DMS153 treated with DMSO at 0.1 percent for 48 hours (cell line): ENCODE measurements around the gene MIOX.
"Not testable (repeated sequence)": the region's sequence is repeated elsewhere in the genome, so short reads cannot be mapped to it uniquely, and the experiment has no call there.

ENCODE experiments used
- DNase-seq: peaks from one replicate; lab custom pipeline; 2025; ENCODE audit not compliant: unreplicated experiment; lab: John Stamatoyannopoulos, UW

MIOX gene

DNA sequence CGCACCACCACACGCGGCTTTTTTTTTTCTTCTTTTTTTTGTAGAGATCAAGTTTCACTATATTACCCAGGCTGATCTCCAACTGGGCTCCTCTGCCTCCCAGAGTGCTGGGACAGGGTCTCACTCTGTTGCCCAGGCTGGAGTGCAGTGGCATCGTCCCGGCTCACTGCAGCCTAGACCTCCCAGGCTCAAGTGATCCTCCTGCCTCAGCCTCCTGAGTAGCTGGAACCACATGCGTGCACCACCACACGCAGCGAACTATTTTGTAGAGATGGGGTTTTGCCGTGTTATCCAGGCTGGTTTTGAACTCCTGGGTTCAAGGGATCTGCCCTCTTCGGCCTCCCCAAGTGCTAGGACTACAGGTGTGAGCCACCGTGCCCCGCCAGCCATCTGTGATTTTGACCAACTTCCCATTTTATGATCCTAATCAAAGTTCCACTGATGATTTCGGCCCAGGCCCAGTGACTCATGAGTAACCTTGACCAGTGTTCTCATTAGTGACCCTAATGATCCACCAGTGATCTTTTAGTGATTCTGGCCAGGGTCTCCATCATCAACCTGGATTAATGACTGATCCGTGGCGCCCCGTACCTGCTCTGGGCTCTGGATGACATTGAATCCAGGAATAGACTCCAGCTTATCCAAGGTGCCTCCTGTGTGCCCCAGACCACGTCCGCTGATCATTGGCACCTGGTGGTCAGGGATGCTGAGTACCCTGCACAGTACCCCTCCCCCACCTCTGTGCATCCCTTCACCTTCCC lies 41.4 kb downstream of the MIOX start:
- no peak for DNase-seq

DNA sequence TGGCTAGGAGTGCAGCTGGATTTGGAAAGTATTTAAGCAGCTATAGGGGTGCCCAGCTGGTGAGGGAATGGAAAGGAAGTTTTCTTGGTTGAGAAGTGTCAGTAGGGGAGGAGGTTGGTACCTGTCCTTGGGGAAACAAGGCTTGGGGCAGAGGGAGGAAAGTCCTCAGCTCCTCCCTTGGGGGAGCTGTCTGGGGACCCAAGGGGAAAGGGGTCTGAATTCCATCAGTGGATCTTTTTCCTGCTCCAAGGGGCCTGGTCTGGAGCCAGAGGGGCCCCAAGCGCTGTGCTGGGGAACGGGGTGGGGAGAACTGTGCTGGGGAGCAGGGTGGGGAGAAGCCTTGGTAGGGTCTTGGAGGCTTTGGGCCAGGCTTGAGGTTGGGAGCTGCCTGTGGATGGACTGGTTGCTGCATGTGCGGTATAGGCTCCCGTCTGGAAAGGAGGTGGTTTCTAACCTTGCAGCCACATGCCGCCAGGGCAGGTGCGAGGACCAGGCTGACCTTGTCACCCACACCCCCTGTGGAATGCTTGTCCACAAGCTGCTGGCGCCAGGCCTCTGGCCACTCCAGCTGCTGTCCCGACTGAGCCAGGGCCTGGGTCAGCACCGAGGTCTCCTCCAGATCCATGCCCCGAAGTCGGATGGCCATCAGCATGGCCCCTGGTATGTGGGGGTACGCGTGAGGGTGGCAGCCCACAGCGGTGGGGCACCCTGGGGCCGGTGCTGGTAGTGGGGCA lies 42.2 kb downstream of the MIOX start:
- no peak for DNase-seq

DNA sequence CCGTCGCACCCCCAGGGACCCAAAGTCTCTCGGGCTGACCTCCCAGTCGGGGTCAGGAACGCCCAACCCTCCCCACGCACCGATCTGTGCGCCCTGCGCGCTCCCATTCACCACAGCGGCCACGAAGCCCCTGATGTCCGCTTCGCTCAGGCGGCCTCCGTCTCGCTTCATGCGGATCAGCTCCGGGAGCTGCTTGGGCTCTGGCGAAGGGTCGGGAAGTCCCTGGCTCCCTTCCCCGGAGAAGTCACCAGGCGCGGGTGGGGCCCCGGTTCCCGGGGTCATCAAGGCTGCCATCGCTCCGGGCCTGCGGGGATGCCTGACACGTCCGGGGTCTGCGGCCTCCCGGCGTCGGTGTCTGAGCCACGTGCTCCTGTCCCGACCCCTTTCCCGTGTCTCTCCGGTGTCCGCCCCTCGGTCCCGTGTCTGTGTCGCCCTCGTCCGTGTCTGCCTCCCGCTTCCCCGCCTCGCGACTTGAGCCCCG lies 42.8 kb downstream of the MIOX start:
- DNase-seq, result no peak

DNA sequence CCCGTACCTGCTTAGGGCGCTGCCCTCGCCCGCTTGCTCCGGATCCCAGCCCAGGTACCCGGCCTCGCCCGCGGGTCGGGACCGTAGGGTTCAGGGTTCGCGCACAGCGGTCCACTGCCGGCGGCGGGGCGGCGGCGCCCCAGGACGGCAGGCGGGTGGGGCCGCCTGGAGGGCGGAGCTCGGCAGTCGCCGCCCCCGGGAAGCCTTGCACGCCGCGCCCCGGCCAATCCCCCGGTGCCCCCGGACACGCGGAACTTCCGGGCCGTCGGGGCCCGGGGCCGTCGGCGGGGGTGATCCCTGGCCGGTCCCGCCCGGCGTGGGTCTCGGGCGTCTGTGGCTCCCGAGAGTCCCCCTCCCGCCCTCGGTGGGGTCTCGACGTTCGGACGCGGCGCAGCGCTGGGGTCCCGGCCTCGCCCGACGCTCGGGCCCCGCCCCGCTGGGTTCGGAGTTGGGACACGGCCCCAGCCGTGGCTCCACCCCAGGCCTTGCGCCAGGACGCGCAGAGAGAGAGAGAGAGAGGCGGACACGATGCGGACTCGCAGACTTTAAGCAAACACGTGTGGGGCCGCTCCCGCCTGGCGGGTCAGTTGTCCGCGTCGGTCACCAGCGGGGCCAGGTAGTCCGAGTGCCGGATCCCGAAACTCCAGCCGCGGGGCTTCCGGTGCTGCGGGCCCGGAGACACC lies 43.4 kb downstream of the MIOX start, which contains the start of gene TYMP:
Gene TYMP, minus strand, starts transcription at position 116 of the 683 bp plus-strand sequence. CDS start 303 bp downstream, outside the sequence.
- DNase-seq, result no peak

DNA sequence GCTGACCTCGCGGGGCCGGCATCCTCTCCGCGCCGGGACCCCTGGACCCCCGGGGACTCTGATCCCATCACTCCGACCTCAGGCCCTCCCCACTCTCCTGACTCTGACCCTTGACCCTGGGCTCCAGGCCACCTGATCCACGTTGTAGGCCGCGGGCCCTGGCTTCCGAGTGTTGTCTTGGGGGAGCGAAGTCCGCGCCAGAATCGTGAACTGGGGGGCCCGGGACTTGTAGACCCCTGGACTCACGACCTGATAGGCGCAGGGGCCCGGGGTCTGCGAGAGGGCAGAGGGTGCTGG lies 43.9 kb downstream of the MIOX start:
- no peak for DNase-seq

DNA sequence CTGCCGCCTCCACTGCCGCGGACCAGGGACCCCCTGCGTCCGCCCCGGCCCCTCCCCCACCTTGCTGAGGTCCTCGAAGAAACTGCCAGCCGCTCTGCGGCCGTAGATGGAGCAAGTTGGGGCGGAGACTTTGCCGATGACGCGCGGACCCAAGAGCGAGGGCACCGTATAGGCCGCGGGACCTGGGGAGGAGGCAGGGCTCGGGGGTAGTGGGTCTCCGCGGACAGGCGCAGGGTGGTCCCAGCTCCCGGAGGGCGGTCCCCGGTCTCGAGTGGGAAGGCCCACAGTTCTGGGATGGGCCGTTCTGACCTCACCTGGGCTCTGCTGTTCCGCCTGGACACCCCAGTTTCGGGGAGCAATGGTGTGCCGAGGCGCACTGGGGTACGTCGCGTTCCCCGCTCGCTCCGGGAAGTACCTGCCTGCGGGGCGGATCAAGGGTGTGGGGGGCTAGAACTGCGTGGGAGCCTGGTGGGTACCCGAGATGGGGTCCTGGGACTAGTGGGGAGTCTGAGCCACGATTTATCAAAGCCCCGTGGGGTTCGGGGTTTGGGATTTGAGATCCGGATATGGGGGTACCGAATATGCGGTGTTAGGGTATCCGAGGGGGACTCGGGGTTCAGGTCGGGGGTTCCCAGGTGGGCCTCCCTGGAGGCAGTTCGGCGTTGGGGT lies 44.4 kb downstream of the MIOX start:
- DNase-seq, result peak; percentile 50

DNA sequence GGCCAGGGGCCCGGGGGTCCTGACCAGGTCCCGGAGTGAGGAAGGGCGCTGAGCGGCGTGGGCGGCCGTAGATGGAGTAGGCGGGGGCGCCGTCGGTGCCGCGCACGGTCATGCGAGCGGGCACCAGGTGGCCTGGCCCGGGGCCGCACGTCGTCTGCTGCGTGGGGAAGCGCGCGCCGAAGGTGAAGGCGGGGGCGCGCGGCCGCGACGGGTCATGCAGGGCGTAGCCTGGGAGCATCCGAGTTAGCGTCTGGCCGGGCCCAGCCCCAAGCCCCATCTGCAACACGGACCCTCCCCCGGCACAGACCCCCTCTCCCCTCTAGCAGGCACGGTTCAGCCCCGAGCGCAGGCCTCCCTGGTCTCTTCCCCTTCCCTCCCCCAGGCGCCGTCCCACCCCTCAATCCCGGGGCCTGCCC lies 44.9 kb downstream of the MIOX start:
- no peak for DNase-seq

DNA sequence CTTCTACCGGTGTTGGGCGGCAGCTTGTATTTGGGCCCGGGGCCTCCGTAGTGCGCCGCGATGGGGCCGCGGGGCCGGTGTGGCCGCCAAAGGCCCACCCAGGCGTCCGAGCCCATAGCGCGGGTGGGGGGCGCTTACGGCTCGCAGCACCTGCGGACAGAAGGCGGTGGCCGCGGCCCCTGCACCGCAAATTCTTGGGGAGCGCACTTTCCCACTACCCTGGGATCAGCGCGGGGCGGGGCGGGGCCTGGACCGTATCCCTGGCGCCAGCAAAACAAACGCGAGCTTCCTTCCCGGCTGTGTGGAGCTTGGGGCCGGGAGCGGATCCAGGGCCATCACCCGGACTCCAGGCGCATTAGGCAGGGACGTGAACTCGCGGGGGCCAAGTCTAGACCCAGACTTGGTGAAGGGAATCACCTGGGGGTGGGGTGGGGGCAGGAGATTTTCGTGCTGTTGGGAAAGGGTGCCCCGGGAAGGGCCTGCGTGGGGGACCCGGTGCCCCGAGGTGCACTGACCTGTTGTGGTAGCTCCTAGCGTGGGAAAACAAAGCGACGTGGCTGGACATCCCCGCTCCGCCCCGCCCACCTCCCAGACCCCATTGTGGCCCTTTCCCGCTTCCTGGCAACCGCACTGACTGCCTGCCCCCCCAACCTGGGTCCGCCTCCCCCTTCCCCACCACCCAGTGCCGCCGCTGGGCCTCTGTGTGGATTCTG lies 45.5 kb downstream of the MIOX start:
- DNase-seq, result peak; percentile 11

DNA sequence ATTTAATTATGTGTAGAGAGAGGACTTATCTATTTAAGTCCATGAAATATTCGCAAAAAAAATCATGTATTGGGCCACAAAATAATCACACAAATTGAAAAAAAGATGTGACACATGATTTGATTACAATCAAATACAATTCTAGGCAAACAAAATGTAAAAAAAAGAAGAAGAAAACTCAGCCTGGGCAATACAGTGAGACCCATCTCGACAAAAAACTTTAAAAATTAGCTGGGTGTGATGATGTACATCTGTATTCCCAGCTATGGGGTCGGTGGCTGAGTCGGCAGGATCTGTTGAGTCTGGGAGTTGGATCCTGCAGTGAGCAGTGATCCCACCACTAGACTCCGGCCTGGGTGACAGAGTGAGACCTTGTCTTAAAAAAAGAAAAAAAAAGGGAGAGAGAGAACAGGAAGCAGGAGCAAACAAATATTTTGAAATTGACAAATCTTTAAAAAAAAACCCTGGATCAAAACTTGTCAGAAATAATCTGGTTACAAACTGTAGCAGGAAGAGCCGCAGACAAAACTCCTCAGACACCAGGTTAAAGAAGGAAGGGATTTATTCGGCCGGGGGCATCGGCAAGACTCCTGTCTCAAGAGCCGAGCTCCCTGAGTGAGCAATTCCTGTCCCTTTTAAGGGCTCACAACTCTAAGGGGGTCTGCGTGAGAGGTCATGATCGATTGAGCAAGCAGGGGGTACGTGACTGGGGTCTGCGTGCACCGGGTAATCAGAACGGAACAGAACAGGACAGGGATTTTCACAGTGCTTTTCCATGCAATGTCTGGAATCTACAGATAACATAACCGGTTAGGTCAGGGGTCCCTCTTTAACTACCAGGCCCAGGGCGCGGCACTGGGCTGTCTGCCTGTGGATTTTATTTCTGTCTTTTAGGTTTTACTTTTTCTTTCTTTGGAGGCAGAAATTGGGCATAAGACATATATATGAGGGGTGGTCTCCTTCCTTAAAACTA lies 46.5 kb downstream of the MIOX start:
- no peak for DNase-seq

DNA sequence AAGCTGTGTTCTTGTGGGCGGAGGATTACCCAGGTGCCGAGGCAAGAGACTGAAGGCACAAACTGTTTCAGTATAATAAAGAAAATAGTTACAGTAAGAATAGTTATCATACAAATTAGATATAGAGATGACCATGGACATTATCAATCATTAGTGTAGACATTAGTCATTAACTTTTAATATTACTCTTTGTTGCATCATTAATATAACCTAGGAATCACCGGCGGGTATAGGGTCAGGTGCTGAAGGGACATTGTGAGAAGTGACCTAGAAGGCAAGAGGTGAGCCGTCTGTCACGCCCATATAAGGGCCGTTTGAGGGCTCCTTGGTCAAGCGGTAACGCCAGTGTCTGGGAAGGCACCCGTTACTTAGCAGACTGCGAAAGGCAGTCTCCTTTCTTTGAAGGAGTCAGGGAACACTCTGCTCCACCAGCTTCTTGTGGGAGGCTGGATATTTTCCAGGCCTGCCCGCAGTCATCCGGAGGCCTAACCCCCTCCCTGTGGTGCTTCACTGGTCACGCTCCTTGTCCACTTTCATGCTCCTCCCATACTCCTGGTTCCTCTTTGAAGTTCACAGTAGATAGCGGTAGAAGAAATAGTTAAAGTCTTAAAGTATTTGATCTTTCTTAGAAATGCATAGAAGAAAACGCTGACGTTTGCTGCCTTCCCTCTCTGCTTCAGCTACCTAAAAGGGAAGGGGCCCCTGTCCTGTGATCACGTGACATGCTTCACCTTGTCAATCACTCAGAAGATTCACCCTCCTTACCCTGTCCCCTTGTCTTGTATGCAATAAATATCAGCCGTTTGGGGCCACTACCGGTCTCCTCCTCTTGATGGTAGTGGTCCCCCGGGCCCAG lies 47.4 kb downstream of the MIOX start:
- not testable (repeated sequence) for DNase-seq

DNA sequence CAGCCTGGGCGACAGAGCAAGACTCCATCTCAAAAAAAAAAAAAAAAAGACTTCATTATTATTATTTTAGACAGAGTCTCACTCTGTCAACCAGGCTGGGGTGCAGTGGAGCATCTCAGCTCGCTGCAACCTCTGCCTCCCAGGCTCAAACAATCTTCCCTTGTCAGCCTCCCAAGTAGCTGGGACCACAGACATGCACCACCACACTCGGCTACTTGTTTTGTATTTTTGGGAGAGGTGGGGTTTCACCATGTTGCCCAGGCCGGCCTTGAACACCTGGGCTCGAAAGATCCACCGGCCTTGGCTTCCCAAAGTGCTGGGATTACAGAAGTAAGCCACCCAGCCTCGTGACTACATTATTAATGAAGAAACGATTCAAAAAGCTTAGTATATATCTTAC lies 48.5 kb downstream of the MIOX start:
- DNase-seq, result no peak

DNA sequence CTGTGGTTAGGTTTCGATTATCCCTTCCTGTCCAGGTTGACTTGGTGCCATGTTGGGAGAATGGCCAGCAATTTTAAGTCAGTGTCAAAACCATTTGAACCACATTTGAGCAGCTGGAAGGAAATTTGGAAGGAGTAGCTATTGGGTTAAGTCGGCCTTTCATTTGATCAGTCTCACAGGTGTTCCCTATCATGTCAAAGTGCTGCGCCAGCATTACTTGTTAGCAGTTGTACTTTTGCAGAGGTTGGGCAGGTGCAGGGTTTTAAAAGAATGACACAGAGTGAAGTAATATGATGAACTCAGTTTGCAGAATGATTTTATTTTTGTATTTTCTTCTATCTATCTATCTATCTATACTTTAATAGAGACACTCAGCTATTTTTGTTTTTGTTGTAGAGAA lies 49.6 kb downstream of the MIOX start:
- no peak for DNase-seq

DNA sequence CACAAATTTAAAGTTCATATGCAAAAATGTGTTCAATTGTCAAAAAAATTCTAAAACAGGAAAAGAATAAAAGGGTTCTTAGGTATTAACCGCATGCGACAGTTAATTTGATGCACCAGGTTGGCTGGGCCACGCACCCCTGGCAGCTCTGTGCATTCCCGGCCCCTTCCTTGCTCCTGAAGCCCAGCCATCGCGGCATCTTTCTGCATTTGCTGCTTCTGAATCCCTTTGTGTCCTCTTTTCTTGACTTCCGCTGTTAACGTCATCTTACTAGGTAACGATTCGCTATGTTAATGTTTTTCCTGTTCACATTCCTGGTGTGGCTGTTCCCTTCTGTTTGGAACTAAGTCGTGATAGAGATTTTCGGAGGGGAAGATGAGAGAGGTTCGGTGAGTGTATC lies 51.1 kb downstream of the MIOX start:
- no peak for DNase-seq
